Raji (cell line): ENCODE measurements around the gene DCTN2.

Experiments used
- POLR2A ChIP-seq: IDR thresholded peaks from 2 replicates; pipeline ENCODE4 v1.6.1; 2011; ENCODE audit warnings: low read depth, low read length, control low read depth; ENCODE audit not compliant: insufficient read depth

DCTN2 gene

GRCh38 chr12:57554453-57554852 is 7.5 kb upstream of the DCTN2 start:
- TF ChIP-seq POLR2A: no peak

GRCh38 chr12:57553343-57554202 is 6.6 kb upstream of the DCTN2 start:
- TF ChIP-seq POLR2A: no peak

DNA sequence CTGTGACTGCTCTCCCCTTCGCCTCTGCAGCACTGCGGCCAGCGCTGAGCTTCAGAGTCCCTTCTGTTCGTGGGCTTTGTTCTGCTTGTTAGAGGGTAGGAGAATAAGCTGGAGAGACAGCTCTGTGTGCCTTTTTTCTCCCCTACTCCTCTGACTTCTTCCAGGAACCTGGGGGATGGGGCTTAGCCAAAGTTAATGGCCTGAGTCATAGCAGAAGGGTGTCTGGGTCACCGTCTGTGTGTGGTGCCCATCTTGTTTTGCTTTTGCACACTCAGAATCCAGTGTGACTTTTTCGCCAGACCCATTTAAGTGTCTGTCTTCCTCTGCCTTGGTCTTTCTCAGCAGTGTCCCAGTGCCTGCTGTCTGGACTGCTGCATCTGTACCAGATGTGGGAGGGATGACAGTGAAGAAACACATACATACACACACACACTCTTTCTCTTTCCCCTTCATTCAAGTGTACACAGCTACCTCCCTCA is 5.9 kb upstream of the DCTN2 start:
- TF ChIP-seq POLR2A: no peak

DNA sequence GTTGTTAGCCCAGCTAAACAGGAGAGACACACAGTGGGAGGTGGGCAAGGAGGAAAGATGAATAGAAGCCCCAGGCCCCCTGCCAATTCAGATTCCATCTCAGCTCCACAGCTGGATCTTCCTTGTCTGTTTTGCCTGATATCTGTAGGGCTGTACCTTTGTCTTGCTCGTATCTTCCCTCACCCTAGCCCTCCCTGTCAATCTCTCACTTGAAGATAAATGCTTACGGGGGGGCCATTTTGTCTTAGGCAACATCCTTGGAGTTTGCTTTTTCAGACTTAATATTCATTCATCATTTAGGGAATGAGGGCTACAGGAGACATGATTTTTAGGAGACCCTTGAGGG is 5.3 kb upstream of the DCTN2 start:
- TF ChIP-seq POLR2A: no peak

DNA sequence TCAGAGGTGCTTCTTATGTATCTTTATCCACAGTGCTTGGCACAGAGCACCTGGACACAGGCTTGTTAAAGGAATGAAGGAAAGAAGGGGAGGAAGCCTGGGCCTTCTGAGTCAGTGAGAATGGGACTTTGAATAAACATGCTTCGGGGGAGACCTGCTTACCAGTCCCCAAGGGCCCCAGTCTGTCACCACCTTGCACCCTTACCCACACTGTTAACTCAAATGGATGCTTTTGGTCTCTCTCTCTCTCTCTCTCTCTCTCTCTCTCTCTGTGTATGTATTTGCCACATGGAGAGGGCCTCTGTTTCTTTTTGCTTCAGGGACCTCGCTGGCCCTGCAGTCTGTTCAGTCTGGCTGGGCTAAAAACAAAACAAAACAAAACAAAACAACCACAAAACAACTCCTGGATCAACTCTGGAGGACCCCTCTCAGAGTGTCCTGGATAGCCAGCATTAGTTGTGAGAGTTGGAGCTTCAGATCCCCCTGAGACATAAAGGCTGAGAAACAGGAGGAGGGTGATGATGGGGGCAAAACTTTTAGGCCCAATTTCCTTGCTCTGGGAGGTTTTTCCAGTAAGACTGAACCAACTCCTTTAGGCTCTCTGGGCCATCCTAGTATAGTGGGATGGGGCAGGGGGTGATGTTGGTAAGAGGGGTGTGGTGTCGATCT is 4.8 kb upstream of the DCTN2 start:
- TF ChIP-seq POLR2A: no peak

DNA sequence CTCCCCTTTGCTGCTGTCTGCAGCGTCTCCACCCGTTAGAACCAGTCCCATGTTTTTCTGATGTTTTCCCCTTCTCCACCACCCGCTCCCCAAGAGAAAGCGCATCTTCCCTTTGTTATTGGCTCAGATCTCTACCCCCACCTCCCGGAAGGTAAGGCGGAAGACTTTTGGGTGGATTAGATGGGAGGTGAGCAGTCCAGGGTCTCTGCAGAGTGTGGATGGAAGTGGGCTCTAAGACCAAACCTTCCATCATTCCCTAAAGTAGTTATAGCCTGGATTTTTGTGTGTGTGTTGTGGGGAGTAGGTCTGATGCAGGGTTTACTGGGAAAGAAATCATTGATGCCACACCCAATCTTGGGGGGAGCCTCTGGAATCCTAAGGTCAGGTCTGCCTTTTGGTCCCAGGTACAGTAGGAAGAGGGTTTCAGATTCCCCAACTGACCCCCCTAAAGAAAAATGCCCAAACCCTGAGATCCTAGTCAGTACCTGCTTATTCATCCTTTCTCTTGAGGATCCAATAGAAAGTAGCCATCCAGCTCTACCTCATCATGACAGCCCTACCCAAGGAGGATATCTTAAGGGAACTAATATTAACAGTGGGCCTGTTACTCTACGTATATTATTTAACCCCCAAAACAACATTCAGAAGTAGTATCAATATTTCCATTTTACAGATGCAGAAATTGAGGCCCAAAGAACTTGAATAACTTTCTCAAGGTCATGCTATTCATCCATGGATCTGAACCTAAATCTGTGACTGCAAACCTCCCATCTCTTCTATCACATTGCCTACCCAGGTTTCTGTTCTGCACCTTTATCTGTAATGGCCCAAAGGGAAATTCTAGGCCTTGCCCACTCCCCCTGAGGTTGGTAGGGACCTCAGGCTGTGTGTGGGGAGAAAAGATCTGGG is 3.9 kb upstream of the DCTN2 start:
- no peak for TF ChIP-seq POLR2A

DNA sequence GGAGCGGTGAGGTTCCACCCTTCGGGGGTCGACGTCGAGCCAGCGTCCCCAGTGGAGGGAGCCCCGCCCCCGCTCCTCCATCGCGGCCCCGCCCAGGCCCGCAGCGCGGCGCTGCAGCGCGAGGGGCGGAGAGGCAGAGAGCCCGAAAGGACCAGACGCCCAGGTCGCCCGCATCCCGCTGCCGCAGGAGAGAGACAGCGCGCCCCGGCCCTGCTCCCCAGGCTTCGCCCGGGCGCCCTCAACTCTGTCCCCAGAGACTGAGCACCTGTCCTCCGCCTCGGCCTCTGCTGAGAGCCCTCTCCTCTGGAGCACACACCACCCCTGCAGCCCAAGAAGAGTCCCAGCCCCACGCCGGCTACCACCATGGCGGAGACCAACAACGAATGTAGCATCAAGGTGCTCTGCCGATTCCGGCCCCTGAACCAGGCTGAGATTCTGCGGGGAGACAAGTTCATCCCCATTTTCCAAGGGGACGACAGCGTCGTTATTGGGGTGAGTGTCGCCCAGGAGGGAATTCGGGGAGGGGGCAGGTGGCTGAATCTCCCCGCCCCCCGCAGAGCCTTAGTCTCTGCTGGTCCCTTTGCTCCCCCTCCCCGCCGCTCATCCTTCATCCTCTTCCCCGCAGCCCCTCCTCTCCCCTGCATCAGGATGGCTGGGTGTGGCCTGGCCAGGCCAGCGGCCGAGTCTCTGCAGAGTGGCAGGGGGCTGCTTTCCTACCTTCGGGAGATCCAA is 3.1 kb upstream of the DCTN2 start, which contains the start of gene KIF5A:
Gene KIF5A (plus strand): TSS at position 136 of the 732 bp plus-strand sequence. CDS start 228 bp downstream, at position 364.
- TF ChIP-seq POLR2A: no peak

GRCh38 chr12:57549203-57549908 is 2.4 kb upstream of the DCTN2 start:
- no peak for TF ChIP-seq POLR2A

DNA sequence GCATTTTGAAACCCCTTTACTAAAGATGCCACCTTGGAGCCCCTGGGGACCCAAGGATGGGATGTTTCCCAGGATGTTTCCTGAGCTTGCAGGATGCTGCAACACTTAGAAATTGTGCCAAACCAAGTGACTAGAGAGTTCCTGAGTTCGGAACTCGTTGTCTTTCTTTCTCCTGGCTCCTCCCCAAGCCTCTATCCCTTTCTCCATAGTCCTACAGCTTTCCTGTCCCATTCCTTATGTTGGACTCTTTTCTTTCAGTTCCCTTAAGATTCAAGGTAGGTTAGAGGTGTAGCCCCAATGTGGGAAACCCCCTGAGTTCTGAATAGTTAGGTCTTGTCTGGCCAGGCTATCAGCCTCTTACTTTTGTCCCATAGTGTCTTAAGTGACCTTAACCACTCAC is 1.5 kb upstream of the DCTN2 start:
- no peak for TF ChIP-seq POLR2A

DNA sequence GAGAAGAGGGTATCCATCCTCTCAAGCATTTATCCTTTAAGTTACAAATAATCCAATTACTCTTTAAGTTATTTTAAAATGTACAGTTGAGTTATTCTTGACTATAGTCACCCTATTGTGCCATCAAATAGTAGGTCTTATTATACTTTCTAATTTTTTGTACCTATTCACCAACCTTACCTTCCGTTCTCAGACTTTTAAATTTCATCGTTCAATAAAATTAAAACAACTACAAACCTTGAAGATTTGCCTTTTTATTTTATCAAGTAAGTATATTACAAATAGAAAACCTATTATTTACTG is 972 bp upstream of the DCTN2 start:
- no peak for TF ChIP-seq POLR2A

DNA sequence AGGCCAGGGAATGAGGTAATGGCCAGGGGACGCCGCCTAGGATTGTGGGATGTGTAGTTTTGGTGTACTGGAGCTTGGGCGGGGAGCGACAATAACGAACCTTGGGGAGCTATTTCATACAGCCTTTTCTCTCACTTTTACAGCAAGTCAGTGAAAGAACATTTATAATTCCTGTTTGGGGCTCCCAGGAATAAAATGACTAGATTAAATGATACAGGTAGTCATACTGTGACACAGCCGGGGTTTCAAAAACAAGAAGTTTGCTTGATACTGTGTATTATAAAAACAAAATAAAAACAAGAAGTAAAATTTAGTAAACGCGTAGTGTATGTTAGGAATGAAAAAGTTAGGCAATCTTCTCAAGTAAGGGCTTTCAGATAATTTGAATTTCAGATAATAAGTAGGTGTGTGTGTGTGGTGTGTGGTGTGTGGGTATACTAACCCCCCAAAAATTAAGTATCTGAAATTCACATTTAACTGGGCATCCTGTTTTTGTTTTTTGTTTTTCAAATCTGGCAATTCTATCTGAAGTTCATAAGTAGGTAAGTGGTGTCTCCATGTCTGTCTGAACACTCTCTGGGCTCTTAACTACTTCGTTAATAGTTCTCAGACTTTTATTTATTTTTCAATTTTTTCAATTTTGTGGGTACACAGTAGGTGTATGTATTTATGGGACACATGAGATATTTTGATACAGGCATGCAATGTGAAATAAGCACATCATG is 458 bp upstream of the DCTN2 start:
- TF ChIP-seq POLR2A: no peak; the same call in 1 of the 2 replicates

DNA sequence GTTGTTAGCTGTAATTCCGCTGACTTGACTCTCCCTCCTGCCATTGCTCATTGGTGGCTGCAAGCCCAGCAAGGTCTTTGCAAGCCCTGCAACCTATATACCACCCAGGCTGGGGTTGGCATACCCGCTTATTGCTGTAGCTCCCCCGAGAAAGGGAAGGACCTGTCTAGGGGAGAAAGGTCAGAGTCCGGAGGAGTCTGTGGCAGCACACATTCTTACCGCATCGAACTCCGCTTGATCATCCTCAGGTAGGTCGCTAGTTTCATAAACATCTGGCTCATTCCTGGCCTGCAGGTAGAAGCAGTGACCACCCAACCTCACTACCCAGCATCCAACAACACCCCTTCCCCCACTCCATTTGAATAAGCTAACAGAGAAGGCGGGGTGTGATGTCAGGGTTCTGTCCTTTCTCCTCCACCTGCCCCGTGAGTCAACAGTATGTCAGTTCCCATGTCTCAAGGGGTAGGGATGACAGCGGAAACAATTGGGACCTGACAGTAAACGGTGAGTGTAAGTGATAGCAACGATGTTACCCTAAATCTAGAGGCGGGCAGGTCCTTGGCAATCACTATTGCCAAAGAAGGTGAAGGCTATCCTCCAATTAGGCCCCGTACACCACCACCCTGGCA is 1.1 kb downstream of the DCTN2 start:
- no peak for TF ChIP-seq POLR2A

DNA sequence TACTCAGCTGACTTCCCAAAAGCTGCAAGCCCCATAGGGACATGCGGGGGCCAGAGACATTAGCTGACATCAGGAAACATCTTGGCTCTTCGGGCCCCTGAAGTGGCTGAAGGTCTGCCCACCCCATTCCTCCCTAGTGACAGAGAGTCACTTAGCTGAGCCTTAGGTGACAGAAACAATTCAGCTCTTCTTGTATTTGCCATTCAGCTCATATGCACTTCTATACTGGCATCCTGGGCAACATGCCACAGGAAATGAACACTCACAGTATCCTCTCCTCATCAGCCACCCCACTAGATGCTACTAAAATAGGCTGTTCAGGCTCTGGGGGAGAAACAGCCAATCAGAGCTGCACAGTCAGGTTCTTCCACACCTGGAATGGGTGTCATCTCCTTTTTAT is 3.4 kb downstream of the DCTN2 start:
- no peak for TF ChIP-seq POLR2A

GRCh38 chr12:57541717-57542116 is 5.3 kb downstream of the DCTN2 start:
- no peak for TF ChIP-seq POLR2A

DNA sequence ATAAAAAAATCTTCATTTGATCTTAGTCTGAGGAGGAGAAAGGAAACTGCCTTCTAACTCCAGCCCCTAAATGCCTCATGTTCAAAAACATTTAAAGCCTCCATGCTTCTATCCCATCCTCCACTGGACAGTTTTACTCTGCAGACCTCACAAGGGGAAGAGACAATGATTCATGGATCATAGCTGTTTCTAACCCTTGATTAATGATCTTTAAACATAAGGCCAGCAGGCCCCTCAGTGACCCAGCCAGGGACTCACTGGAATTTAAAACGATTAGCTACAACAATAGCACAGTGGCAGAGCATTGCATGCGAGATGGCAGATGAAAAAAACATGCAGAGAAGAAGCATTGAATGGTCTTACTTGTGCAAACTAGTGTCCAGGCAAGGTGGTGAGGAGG is 6.0 kb downstream of the DCTN2 start:
- no peak for TF ChIP-seq POLR2A
